GM18499 (cell line): Measurements from ENCODE around the gene GRAP.

Experiments used
- ATAC-seq: cut with Tn5 transposase; IDR thresholded peaks from one replicate; pipeline ENCODE4 v1.9.1; 2021; ENCODE audit warnings: moderate number of reproducible peaks; ENCODE audit not compliant: insufficient read depth, unreplicated experiment

The GRAP gene

DNA sequence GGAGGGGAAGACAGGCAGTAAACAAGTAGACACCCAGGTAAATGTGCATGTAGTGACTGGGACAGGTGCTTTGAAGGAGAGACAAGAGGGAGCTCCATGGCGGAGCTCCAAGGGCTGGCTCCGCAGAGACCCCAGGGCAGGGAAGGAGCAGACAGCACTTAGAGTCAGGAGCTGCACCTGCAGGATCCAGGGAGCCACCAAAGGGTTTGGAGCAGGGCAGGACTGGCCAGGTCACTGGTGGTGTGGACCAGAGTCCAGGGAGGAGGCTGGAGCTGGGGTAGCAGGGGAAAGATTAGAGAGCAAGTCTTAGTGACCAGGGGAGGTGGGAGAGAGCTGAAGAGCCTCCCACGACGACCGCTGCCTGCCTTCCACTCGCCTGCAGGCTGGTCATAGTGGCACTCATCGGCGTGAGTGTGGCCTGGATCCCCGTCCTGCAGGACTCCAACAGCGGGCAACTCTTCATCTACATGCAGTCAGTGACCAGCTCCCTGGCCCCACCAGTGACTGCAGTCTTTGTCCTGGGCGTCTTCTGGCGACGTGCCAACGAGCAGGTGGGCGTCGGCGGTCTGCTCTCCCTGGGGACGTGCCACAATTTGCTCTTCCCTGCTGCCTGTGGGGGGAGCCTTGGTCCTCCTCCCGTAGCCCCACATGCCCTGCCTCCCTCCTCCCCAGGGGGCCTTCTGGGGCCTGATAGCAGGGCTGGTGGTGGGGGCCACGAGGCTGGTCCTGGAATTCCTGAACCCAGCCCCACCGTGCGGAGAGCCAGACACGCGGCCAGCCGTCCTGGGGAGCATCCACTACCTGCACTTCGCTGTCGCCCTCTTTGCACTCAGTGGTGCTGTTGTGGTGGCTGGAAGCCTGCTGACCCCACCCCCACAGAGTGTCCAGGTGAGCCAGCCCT, 27.5 kb downstream of the GRAP start:
- ATAC-seq, result no peak

DNA sequence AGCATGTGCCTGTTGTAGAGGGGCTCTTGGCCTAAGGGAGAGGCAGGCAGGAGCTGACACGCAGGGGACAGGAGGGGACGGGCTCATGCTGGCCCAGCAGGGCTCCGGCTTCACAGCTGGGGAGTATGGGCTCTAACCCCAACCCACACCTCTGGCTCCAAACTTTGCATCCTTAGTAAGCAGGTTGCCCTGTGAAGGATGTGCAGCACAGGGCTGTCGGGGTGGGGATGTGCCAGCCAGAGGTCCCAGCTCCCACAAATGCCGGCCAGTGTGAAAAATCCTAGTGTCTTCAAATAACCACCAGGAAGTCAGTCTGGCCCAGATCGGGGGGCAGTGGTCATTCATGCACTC, 28.2 kb downstream of the GRAP start:
- no peak for ATAC-seq

DNA sequence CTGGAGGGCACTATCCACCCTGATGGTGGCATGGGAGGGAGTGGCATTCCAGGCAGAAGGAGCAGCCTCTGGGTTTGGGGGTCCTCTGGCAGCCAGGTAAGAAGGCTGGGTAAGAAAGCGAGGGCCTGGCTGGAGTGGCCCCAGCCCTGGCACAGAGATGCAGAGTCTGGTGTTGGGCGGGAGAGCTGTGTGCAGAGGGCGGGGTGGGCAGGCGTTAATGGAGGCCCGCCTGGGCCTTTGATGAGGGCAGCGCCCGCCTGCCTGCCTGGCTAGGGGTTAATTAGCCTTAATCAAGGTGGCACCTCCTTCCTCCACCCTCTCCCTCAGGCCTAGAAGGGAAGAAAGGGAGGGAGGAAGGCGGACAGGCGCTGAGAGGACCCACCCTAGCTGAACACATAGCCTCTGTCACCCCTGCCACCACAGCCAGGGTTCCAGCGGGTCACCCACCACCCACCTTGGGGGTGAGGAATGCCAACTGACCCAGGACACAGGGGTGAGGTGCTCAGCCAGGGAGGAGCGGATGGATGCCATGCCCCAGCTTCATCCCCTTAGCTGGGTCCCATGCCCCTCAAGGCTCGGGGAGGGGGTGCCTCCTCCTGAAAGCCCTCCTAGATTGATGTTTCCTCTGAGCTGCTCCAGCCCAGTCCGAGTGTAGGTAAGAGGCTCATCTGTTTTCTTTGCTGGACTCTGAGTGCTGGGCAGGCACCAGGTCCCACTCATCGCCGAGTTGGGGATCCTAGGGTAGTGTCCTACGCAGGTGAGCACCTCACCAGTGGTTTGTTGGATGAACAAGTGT, 28.8 kb downstream of the GRAP start:
- ATAC-seq, result no peak

DNA sequence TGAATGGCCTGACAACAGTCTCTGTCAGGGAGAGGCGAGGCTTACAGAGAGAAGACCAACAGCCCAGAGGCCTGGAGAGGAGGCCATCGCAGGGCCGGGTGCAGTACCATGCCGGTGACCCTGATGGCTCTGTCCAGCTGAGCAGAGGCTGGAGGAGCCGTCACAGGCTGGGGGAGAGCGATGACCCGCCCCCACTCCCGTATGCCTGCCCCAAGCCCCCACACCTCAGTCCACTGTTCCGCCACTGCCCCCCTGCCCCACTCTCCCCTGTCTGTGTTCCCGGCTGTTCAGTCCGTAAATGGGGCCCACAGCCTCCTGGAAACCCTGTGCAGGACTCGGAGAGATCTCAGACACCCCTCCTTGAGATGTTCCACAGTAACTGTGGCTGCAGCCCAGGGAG, 29.4 kb downstream of the GRAP start:
- no peak for ATAC-seq

DNA sequence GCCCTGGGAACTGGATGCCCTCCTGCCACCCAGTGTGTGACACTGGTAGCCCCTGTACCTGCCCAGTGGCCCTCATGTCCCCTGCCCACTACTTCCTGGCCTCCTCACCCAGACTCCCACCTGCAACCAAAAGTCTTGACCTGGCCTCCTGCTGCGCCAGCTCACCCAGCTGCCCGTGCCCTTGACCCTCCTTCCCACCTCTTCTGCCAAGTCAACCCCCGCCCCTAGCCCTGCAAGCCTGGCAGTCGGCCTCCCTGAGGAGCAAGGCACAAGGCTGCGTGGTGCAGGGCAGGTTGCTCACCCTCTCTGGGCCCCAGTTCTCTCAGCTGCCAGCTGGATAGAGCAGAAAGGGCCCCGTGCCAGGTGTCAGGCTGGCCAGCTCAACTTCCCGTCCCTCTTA, 29.9 kb downstream of the GRAP start:
- ATAC-seq, result no peak

DNA sequence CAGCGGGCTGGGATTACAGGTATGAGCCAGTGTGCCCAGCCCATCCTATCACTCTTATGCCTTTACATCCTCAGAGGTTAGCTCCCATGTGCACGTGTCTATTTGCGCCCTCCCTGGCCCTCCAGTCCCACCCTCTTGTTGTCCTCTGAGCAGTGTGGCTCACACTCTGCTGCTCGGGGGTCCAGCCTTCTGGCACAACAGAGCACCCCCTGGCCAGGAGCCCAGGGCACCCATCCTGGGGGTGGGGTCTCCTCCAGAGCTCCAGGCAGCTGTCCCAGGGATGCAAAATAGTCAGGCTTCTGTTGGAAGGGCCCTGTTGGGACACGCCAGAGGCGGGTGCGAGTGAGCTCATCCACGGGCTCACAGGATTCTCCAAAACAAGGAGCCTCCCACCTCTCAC, 30.5 kb downstream of the GRAP start:
- ATAC-seq, result no peak

DNA sequence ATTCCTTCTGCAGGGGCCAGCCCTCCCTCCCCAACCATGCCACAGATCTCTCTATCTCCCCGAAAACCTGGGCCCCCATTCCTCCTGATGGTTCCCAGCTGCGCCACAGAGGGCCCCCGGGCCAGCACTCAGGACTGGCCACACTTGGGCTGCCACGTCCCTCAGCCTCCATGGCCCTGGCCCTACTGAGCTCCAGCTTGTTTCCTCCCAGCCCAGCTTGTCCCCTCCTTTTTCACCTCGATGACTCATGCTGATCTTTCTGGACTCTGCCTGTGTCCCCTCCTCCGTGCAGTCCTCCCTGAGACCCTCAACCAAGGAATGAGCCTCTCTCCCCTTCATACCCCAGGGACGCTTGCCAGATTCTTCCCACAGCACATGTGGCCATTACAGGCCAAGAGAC, 31.3 kb downstream of the GRAP start:
- no peak for ATAC-seq

DNA sequence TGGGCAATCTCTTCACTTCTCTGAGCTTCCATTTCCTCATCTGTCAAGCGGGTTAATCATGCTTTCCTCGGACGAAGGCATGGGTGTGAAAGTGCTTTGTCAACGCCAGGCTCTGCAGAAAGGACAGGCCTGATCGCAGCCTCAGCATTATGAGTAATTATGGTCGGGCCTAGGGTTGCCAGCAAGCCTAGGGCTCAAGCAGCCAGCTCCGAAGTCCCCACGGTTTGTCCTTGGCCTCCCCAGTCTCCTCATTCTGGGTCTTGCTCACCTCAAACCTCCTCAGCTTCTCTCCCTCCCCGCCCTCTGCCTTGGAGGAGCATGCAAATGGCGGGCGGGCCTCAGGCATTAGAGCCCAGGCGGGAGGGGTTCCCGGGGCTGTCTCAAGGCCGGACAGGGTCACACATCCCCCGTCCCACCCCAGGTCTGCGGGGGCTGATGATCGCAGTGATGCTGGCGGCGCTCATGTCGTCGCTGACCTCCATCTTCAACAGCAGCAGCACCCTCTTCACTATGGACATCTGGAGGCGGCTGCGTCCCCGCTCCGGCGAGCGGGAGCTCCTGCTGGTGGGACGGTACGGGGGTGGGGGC, 32.0 kb downstream of the GRAP start:
- ATAC-seq, result no peak

DNA sequence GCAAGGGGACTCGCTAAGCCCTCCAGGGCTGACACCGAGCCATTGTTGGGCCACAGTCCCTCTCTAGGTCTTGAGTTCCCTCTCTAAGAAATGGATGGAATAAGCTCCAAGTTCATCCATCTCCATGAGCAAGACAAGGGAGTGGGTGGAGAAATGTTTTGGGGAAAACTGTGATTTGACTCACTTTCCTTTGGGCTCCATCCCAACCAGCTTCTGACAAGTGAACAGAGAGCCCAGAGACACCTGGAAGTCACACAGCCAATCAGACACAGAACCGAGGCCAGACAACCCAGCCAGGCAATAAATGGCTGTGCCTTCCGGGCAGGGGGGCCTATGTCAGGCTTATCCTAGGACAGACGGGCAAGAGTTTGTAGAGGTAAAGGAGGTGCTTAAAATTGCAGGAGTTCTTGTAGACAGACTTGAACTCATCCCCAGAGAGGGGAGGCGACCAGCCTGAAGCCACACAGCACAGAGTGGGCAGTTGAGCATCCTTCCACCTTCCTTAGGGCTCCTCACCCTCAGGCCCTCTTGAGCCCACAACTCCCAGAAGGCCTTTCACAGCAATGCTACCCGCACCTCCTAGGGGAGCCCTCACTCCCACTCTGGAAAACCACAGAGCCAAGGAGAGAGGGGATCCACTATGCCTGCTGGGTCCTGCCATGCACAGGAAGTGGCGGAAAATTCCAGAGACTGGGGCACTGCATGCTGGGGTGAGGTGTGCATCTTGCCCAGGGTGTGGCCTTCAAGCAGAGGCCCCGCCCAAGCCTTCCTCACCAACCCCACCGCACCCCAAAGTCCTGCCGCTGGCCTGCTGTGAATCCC, 32.7 kb downstream of the GRAP start:
- ATAC-seq, result no peak

DNA sequence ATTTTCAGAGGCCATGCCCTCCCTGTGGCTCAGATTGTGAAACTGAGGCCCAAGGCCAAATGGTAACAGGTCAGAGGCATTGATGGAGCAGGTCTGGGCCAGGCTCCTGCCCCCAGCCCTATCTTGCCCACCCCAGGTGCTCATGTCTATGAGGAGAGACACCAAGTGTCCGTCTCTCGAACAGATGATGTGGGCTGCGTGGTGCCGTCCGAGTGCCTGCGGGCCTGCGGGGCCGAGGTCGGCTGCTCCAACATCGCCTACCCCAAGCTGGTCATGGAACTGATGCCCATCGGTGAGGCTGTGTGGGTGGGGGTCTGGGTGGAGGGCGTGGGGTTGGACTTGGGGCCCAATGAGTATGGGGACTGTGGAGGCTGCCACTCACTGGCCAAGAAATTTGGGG, 33.5 kb downstream of the GRAP start:
- no peak for ATAC-seq

DNA sequence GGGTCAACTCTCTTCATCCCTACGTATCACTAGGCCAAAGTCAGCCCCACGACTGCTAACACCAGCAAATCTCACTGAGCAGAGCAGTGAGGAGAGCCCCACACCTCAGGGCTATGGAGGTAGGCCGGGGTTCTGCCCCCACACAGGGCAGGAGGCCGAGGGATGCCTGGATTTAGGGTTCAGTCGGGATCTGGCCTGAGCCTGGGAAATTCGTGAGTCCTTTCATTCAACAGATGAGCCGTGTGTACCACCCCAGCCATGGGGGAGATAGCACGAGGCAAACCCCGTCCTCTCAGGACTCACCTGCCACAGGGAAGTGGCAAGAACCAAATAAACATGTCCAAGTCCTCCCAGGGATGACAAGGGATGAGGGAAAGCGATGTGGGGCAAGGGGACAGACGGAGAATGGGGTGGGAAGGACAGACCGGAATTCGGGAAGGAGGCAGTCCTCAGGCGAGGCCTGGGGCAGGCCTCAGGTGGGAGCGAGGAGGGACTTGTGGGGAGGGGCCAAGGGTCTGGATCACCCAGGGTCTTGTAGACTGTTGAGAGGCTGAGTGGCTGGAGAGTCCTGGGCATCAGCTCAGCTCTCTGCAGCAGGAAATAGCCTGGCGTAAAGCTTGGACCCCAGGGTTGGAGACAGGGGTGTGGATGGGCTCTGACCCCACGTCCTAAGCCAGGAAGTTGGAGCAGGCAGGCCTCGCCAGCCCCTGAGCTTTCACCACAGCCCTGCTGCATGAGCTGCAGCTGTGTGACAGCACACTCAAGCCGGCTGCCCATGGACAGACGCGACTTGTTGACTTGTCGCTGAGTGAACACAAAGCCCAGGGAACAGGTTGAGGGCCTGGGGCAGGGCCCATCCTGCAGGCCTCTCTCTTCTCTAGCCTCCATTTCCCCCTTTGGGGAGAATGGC, 34.3 kb downstream of the GRAP start:
- ATAC-seq, result no peak

DNA sequence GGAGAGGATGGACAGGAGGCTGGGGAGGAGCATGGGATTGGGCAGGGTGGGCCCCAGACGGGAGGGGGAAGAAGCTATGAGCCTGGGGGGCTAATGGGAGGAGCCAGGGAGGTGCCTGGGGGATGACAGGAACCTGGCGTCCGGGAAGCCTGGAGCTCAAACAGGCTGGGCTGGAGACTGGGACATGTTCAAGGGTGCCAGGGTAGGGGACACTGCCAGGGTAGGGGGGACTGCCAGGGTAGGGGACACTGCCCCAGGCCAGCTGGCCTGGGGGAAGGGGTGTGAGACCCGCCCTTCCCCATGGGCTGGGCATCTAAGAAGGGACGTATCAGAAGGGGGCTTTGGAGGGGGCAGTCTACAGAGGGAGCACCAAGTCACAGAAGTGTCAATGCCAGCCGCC, 35.2 kb downstream of the GRAP start:
- no peak for ATAC-seq

DNA sequence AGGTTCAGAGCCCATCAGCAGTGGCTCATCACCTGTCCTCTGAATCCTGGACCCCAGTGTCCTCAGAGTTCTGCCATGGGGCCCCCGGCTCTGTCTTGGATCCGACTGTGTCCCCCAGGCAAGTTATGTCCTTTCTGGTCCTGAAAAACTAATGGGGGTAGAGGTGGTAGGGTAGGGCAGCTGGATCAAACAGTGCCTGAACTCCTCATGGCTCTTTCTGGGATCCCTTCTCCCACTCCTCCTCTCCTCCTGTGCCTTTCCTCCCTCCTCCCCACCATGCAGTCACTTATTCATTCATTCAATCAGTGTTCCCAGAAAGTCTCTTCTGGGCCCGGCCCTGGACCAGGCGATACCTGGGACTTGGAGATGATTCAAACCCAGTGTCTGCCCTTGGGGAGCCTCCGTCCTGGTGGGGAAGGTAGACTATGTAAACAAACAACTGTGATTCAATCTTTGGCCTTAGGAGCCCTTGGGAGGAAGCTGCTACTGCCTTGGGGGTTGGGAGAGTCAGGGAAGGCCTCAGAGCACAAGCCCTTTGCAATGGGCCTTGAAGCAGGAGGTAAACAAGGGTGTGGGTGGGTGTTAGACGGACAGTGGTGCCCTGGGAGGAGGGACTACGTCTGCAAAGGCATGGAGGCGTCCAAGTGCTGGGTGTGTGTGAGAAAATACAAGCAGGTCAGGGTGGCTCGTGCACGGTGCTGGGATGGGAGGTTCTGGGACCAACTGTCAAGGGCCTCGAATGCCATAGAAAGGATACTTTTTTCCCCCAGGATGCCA, 35.8 kb downstream of the GRAP start:
- no peak for ATAC-seq

DNA sequence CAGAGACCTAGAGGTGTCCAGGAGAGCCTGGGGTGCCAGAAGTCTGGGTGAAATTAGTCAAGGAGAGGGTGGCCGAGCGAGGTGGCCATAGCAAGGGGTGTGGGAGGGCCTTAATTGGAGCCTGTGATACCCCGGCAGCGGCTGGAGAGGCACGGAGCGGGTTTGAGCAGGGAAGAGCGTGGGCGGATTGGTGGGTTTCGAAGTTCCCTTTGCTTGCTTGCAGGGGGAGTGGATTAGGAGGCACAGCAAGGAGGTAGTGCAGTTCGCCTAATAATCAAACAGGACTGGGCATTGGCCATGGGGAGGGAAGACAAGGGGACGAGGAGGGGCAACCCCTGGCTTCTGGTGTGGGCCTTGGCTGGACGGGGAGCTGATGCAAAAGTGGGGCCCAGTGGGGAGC, 36.8 kb downstream of the GRAP start:
- ATAC-seq, result no peak

DNA sequence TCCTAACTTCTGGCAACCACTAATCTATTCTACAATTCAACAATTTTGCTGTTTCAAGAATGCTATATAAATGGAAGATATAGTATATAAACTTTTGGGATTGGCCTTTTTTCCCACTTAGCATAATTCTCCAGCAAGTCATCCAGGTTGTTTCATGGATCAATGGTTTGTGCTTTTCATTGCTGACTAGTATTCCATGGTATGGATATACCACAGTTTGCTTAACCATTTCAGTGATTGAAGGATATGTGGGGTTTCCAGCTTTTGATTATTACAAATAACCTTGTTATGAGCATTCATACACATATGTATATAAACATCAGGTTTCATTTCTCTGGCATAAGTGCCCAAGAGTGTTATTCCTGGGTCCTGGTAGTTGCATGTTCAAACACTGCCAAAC, 40.1 kb downstream of the GRAP start:
- no peak for ATAC-seq

DNA sequence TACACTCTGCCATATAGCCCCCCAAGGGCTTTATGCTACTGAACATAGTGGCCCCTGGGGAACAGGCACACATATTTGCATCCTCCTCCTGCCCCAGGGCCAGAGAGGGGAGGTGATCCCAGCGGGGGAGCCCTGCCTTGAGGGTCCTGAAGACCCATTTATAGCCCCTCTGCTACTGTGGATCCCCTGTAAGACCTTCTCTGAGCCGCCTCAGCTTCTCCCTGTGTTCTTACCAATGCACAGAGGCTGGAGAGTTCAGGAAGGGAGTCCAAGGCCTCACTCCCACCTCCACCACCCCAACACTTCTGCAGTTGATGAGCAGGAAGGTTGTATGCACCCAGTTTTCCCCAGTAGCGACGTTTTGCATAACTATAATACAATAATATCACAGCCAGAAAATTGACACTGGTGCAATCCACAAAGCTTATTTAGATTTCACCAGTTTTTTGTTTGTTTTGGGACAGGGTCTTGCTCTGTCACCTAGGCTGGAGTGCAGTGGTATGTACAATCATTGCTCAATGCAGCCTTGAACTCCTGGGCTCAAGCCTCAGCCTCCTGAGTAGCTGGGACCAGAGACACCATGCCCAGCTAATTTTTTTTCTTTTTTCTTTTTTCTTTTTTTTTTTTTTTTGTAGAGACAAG, 40.8 kb downstream of the GRAP start:
- no peak for ATAC-seq

DNA sequence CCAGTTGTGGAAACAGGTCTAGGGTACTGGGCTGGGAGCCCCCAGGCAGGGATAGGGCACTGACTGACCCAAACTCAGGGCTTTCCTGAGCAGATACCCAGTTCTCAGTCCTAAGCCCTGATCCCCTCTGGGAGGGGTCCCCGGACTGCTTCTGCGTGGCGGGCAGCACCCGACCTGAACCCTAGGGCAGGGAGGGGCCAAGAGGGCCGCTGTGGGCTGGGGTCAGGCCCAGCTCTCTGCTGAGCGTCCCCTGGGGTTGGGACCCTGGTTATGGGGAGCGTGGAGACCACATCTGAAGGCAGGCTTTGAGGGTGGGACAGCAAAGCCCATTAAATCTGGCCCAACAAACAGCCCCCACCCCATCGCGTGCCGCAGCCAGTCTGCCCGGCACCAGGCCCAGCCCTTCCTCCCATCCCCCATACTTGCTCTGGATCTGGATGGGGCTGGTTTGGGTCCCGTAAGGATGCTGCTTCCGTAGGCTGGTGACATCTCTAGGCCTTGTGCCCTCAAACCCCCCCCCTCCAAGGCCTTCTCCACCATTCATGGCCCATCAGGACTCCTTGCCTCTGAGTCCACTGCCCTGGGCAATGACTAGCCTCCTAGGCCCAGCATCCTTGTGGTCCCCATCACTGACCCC, 41.5 kb downstream of the GRAP start:
- no peak for ATAC-seq
